NCI-H1105 treated with DMSO at 0.1 percent for 48 hours (cell line): Measurements from ENCODE around the gene CENPX.

Experiments
- DNase-seq: peaks from one replicate; lab custom pipeline; 2025; lab: John Stamatoyannopoulos, UW

The CENPX gene

DNA sequence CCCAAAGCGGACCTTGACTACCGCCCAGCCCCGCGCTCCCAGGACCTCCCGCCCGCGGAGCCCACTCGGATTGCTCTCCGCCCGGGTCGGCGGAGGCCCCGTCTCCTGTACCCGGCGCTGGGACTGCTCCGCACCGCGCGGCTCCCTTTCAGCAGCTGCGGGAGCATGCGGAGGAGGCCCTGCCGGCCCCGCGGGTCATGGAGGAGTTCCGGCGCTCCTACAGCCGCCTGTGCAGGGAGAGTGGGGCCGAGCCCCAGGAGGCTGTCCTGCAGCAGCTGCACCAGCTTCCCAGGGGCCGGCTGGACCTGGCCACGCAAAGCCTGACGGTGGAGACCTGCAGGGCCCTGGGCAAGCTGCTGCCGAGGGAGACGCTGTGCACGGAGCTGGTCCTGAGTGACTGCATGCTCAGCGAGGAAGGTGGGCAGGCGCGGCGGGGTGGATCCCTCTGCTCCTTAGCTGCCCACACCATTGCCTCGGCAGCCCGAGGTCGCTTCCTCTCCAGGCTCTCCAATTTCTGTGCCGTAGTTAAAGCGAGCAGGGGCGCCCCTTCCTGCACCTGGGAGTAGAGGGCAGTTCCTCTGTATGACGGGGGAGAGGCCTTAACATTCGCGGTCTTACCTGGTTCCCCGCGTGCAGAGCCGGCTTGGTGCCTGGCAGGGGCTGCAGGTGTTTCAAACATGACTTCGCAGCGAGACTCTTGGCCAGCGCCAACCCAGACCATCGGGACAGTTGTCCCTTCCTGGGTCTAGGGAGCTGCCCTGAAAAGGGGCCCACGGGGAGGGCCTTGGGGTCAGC, 966 bp upstream of the CENPX start:
- DNase-seq, result peak; percentile 16

GRCh38 chr17:82022981-82023446, 336 bp upstream of the CENPX start, which contains the start of gene LRRC45:
Gene LRRC45 (plus strand): TSS chr17:82023305. CDS start chr17:82023644, 339 bp downstream.
- peak; percentile 98 for DNase-seq

DNA sequence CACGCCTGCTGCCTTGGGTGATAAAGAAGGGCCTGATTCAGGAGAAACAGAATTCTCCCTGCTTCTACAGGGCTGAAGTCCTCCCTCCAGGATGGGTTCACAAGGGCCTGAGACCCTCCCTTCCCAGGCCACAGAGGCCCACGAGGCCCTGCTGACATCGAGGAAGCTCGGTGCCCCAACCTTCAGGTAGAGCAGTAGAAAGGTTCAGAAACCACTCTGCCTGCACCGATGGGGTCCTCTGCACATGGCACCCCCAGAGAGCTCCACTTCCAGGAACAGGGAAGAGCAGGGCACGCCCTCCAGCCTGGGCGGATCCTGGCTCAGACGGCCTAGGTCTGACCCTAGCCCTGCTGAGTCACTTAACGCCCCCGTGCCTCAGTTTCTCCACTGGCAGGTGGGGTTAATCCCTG, 773 bp downstream of the CENPX start:
- DNase-seq, result no peak

- peak; percentile 17 for DNase-seq
Measured at GRCh38 chr17:82021107-82021899, 1.4 kb downstream of the CENPX start.

GRCh38 chr17:82020572-82021106, 2.0 kb downstream of the CENPX start:
- no peak for DNase-seq

GRCh38 chr17:82019690-82020571, 2.7 kb downstream of the CENPX start:
- peak; percentile 21 for DNase-seq

DNA sequence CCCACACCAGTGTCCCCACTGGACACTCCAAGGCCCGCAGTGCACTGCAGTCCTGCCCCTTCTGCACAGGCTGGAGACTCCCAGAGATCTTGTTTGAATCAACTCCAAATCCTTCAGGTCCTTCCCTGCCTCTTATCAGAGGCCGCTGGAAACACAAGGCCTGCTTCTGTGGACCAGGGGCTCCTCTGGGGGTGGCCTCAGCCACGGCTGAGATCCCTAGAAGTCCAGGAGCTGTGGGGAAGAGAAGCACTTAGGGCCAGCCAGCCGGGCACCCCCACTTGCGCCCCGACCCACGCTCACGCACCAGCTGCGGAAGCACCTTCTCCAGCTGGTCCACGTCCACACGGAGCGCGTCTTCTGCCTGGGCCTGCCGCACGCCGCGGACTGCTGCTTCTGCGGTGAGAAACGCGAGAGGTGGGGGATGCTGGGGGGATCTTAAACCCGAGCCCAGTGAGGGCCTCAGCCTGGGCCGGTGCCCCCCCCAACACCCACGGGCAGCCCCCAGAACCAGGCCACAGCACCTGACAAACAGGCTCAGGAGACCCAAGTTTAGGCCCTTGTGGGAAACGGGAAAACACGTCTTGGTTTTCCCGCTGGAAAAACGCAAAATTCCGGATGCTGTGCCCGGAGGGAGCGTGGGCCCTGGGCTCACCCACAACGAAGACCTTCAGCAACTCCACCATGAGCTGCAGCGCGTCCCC, 3.5 kb downstream of the CENPX start:
- no peak for DNase-seq

DNA sequence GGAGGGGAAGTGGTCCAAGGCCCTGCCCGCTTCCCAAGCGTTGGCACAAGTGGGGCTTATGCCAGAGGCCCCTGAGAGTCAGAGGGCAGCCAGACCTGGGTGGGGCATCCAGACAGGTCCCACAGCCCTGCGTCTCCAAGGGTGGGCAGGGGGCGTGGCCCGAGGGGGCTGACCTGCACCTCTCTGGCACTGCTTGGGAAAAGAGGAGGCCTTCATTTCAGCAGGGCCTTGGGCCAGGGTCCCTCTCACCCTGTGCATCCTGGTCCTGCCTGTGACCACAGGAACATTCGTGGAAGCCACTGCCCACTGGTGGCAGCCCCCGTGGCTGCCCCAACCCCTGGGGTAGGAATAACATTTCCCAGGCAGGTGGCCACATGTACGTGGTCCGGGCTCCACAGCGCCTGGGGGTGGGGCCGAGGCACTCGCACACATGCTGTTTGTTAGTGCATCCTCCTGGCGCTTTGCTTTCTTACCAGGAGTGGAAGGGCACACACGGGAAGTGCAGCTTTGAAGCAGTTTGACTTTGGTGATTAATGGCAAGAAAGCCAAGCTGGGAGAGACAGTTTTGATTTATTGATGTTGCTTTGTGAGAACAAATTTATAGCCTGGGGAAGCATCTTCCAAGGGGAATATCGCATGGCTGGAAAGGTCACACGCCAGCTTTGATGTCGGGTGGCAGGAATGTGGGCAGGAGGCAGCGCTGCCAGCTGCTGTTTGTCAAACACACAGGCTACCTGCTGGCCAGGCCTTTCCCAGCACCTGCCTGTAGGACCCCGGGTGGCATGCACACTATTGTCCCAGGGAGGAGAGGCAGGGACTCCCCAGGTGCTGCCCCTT, 4.3 kb downstream of the CENPX start:
- no peak for DNase-seq

- DNase-seq, result no peak
Measured at GRCh38 chr17:82017612-82018151, 5.0 kb downstream of the CENPX start.

- DNase-seq, result no peak
Measured at GRCh38 chr17:82016875-82017459, 5.7 kb downstream of the CENPX start.

GRCh38 chr17:82016061-82016874, 6.4 kb downstream of the CENPX start:
- DNase-seq, result no peak

- no peak for DNase-seq
Measured at GRCh38 chr17:82015311-82015971, 7.2 kb downstream of the CENPX start.

DNA sequence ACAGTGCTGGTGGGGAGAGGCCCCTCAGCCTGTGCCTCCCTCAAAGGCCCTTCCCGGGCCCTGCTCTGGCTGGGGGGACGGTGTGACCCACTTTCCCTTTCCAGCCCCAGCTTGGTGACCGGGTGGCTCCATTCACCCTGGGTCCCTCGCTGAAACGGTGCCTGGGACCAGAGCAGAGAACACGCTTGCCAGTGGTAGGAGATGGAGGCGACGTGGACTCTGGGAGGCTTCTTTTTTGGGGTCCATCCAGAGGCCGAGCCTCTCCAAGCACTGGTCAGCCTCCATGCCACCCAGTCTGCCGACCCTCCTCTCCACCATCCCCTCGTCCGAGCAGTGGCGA, 7.7 kb downstream of the CENPX start:
- DNase-seq, result no peak

GRCh38 chr17:82014432-82014831, 8.2 kb downstream of the CENPX start:
- no peak for DNase-seq

- no peak for DNase-seq
Measured at GRCh38 chr17:82013772-82014321, 8.8 kb downstream of the CENPX start.

DNA sequence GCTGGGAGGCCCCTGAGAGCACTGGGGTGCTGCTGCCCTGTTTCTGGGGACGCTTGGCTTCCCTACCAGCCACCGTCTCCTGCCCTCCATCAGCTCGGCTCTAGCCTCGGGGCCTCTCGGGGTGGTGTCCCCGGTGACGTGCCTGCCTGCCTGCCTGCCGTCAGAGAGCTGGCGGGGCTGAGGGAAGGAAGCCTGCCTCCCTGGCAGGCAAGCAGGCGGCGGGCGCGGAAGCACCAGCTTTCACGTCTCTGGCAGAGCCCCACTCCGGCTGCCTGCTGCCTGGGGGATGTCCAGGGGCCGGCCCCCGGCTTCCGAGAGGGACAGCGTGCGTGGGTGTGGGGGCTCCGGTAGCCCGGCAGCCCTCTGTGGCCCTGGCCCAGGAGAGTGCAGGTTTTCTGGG, 9.3 kb downstream of the CENPX start:
- DNase-seq, result no peak

DNA sequence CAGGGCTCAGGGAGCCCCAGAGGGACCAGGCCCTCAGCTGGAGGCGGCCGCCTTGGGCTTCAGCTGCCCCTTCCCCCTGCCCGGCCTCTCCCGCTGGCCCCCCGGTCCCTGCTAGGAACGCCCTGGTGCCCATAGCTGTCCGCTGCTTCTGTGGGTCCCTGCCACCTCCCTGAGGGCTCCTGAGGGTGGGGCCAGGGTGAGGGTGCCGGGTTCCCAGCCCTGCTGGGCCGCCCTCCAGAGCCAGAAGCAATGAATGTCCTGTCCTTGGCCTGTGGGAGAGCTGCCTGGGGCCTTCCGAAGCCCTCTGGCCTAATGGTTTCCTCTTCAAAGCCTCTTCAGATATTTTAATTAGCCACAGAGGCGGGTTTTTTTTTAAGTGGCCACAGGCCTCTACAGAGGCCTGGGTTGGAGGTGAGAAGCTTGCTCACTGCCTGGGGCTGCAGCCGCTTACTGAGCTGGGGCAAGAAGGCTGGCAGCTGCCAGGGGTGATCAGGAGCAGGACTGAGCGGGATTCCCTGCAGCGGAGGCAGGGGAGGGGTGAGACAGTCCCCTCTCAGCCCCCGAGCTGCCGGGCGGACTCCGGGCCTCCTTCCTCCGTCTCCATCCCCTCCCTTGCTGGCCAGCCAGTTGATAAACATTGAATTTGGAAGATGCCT, 9.9 kb downstream of the CENPX start:
- DNase-seq, result no peak
